GM18520 (cell line): ENCODE measurements around the gene HNRNPH2.

Experiments
- ATAC-seq: cut with Tn5 transposase; IDR thresholded peaks from one replicate; pipeline ENCODE4 v1.9.1; 2021; ENCODE audit not compliant: unreplicated experiment

HNRNPH2 gene

GRCh38 chrX:101394372-101394771 lies 13.7 kb upstream of the HNRNPH2 start:
- no peak for ATAC-seq

- no peak for ATAC-seq
These were observed 12.2 kb upstream of the HNRNPH2 start for GRCh38 chrX:101395789-101396188.

GRCh38 chrX:101397779-101398178 lies 10.2 kb upstream of the HNRNPH2 start:
- ATAC-seq: no peak

- ATAC-seq: no peak
These were observed 9.3 kb upstream of the HNRNPH2 start for GRCh38 chrX:101398694-101399093.

GRCh38 chrX:101399825-101400224 lies 8.2 kb upstream of the HNRNPH2 start:
- no peak for ATAC-seq

GRCh38 chrX:101407167-101407747 lies 765 bp upstream of the HNRNPH2 start:
- ATAC-seq: no peak

GRCh38 chrX:101408532-101408841 lies 465 bp downstream of the HNRNPH2 start:
- no peak for ATAC-seq

GRCh38 chrX:101409043-101409442 lies 1.0 kb downstream of the HNRNPH2 start:
- no peak for ATAC-seq

GRCh38 chrX:101410461-101410860 lies 2.4 kb downstream of the HNRNPH2 start:
- ATAC-seq: no peak

- ATAC-seq: no peak
These were observed 4.0 kb downstream of the HNRNPH2 start for GRCh38 chrX:101411984-101412383.

- no peak for ATAC-seq
These were observed 7.4 kb downstream of the HNRNPH2 start for GRCh38 chrX:101415180-101416145.

- ATAC-seq: no peak
These were observed 8.7 kb downstream of the HNRNPH2 start for GRCh38 chrX:101416691-101417090.

GRCh38 chrX:101417190-101417589 lies 9.2 kb downstream of the HNRNPH2 start:
- ATAC-seq: no peak

- ATAC-seq: no peak
These were observed 10.2 kb downstream of the HNRNPH2 start for GRCh38 chrX:101417981-101418841.

- no peak for ATAC-seq
These were observed 11.5 kb downstream of the HNRNPH2 start for GRCh38 chrX:101419489-101419888.

- no peak for ATAC-seq
These were observed 19.9 kb downstream of the HNRNPH2 start for GRCh38 chrX:101427954-101428353.

GRCh38 chrX:101429934-101430333 lies 21.9 kb downstream of the HNRNPH2 start:
- ATAC-seq: no peak

GRCh38 chrX:101430457-101431078 lies 22.5 kb downstream of the HNRNPH2 start:
- ATAC-seq: peak; percentile 96

GRCh38 chrX:101442085-101442484 lies 34.1 kb downstream of the HNRNPH2 start:
- ATAC-seq: no peak

GRCh38 chrX:101449279-101449678 lies 41.3 kb downstream of the HNRNPH2 start:
- ATAC-seq: no peak

- ATAC-seq: no peak
These were observed 42.1 kb downstream of the HNRNPH2 start for GRCh38 chrX:101450085-101450484.
